Activated naive CD4-positive, alpha-beta T cell treated with anti-CD3 and anti-CD28 coated beads for 36 hours (primary cell): ENCODE results near the gene DOCK4. TPM values are rescaled to one million over a fixed set of nuclear protein-coding genes. Genes with fewer than 3 reads are reported as not detected.
"Not testable (repeated sequence)": the region's sequence is repeated elsewhere in the genome, so short reads cannot be mapped to it uniquely, and the experiment has no call there.

ENCODE experiments used
- CTCF ChIA-PET: fragments of 350-600 bp; sonication (Branson Sonifier 250); formaldehyde crosslinking; loops from one replicate; lab custom pipeline; 2021; ENCODE audit warnings: antibody characterized with exemption; lab: Charles Lee
- DNase-seq: peaks from one replicate; pipeline ENCODE4 v3.0.0-alpha.2; 2020
- H3K27ac Mint-ChIP-seq: one replicate; pipeline ENCODE4 v1.8.0; 2021; ENCODE audit warnings: mild to moderate bottlenecking, mixed read lengths
- H3K27me3 Mint-ChIP-seq: one replicate; pipeline ENCODE4 v1.8.0; 2021; ENCODE audit warnings: low read depth, mixed read lengths
- H3K36me3 Mint-ChIP-seq: one replicate; pipeline ENCODE4 v1.8.0; 2021; ENCODE audit warnings: low read depth, mixed read lengths
- H3K4me1 Mint-ChIP-seq: one replicate; pipeline ENCODE4 v1.8.0; 2021; ENCODE audit warnings: low read depth, mixed read lengths
- H3K4me3 Mint-ChIP-seq: one replicate; pipeline ENCODE4 v1.8.0; 2021; ENCODE audit warnings: mild to moderate bottlenecking, moderate library complexity, mixed read lengths
- H3K9me3 Mint-ChIP-seq: one replicate; pipeline ENCODE4 v1.8.0; 2021; ENCODE audit warnings: mixed read lengths
- intact Hi-C: fragments of 100-400 bp; cut with micrococcal nuclease; formaldehyde crosslinking; loops from one replicate; pipeline ENCODE4 v1.15.1; 2023
- total RNA-seq, 2 experiments: library from RNA; stranded (reverse); gene quantifications; one replicate each; pipeline ENCODE4 v1.2.3, GENCODE V29; 2021

DOCK4 gene
- total RNA-seq, 2 experiments from 2014 or later = 0.43 to 0.62 TPM

DNA sequence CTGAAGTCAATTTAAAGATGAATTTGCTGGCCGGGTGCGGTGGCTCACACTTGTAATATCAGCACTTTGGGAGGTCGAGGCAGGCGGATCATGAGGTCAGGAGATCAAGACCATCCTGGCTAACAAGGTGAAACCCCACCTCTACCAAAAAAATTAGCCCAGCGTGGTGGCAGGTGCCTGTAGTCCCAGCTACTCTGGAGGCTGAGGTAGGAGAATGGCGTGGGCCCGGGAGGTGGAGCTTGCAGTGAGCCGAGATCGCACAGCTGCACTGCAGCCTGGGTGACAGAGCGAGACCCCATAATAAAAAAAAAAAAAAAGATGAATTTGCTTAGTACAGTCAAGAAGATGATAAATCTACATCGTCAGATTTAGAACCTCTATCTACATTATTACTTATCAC lies 288.8 kb downstream of the DOCK4 start:
- H3K36me3 Mint-ChIP-seq, DNase-seq, intact Hi-C loops, H3K27ac Mint-ChIP-seq, H3K9me3 Mint-ChIP-seq, H3K4me3 Mint-ChIP-seq, H3K27me3 Mint-ChIP-seq, H3K4me1 Mint-ChIP-seq: not testable (repeated sequence)
- CTCF ChIA-PET = interaction anchor here (0.6 kb wide), 1 partner anchor 764 kb away, joined by 4 read pairs; no protein-coding TSS in a partner anchor

DNA sequence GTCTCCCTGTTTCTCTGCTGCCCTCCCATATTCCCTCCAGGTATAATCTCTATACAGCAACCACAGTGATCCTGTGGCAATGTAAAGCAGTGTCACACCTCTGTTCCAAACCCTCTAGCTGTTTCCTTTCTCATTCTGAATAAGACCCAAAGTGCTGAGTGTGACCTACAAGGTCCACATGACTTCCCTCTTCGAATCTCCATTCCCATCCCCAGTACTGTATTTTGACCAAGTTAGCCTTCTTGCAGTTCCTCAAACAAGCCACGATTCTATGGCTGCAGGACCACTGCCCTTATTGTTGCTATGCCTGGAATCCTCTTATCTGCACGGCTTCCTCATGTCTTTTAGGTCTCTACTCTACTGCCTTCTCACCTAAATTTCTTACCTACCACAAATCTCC lies 291.9 kb downstream of the DOCK4 start:
- DNase-seq = no peak
- Mint-ChIP-seq H3K27ac (no peak overlapping the region), H3K4me1 (no peaks in the 10 kb centered on the region), H3K36me3 (no peaks in the 10 kb centered on the region), H3K27me3 (peaks cover 7% of the 10 kb centered on the region), H3K9me3 (no peaks in the 10 kb centered on the region), H3K4me3 (no peak overlapping the region)
- intact Hi-C loops = no loop called here
- CTCF ChIA-PET = no interaction called here

DNA sequence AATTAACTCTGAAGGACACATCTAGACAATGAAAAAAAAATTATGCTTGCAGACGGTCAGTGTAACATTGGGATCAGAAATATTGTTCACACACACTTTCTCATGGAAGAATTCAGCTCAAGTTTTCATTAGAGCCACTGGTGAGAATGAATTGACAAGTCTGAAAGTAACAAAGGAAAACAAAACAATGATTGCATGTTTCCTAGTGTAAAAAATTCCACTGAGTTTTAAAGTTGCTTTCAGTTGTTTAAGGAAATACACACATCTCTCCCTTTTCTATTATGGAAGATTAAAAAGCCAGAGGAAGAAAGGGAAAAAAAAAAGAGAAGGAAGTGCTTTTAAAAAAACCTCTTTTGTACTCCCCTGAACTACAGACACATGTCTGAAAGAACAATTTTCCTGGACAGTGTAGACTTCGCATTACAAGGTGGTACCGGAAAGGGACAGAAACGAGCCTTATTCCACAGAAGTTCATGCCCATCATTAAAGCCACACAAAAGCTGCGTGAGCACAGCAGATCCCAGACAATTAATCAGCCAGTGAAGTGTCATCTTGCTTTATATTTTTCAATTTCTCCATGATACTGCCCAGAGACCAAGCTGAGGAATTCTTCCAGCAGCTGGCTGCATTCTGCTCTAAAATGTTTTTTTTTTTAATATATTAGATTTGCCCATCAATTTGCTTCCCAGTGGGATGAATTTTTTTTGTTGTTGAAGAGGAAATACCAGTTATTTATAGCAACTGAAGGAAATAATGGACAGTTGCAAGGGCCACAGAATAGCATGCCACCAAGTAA lies 294.8 kb downstream of the DOCK4 start:
- intact Hi-C loops = no loop called here
- peaks cover 5% of the 10 kb centered on the region for H3K27me3 Mint-ChIP-seq
- no peak overlapping the region for H3K27ac Mint-ChIP-seq
- CTCF ChIA-PET = no interaction called here
- no peak for DNase-seq
- no peaks in the 10 kb centered on the region for H3K4me1 Mint-ChIP-seq
- H3K36me3 Mint-ChIP-seq = no peaks in the 10 kb centered on the region
- H3K4me3 Mint-ChIP-seq = no peak overlapping the region
- H3K9me3 Mint-ChIP-seq = no peaks in the 10 kb centered on the region

DNA sequence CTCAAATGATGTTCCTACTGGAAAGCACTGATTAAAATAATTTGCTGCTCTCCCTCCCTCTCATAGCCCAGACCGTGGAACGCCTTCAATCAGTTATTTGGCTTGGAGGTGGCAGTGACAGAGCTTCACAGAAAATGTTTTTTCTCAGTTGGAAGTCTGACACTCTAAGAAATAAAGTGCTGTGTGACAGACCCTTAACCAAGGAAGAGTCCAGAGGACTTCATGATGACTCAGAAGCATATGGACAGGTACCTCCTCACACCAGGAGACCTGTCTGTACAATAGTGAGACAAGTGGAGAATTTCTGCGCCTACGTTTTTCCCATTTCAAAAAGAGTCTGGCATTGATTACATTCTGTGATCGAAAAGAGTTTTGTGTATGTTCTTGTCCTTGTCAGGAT lies 295.5 kb downstream of the DOCK4 start:
- CTCF ChIA-PET = no interaction called here
- intact Hi-C loops = no loop called here
- Mint-ChIP-seq H3K27ac (no peak overlapping the region), H3K4me1 (no peaks in the 10 kb centered on the region), H3K27me3 (peaks cover under 1% of the 10 kb centered on the region), H3K4me3 (no peak overlapping the region), H3K9me3 (no peaks in the 10 kb centered on the region), H3K36me3 (no peaks in the 10 kb centered on the region)
- no peak for DNase-seq

DNA sequence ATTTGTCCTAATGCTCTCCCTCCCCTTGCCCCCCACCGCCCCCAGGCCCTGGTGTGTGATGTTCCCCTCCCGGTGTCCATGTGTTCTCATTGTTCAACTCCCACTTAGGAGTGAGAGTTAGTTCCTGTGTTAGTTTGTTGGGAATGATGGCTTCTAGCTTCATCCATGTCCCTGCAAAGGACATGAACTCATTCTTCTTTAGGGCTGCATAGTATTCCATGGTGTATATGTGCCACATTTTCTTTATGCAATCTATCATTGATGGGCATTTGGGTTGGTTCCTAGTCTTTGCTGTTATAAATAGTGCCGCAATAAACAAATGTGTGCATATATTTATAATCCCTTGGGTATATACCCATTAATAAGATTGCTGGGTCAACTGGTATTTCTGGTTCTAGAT lies 297.5 kb downstream of the DOCK4 start:
- H3K4me1 Mint-ChIP-seq, CTCF ChIA-PET, H3K27ac Mint-ChIP-seq, H3K4me3 Mint-ChIP-seq, H3K9me3 Mint-ChIP-seq, H3K27me3 Mint-ChIP-seq, H3K36me3 Mint-ChIP-seq, intact Hi-C loops, DNase-seq: not testable (repeated sequence)

DNA sequence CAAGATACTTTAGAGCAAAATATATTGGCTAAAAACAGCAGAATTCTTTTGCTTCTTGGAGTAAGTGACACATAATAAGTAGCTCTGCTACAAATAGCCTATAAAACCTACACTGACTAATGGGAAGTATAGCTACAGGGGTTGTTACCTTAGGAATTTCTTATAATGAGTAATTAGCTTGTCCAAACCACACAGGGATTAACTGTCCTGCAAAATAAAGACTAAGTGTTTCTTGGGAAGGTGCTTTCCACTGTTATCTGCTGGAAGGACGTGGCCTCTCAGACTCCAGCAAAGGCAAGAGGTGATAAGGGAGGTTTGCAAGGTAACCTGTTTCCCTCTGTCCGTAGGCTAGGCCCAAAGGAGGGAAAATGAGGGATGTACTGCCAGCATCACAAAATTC lies 302.4 kb downstream of the DOCK4 start:
- no peak overlapping the region for H3K4me3 Mint-ChIP-seq

DNA sequence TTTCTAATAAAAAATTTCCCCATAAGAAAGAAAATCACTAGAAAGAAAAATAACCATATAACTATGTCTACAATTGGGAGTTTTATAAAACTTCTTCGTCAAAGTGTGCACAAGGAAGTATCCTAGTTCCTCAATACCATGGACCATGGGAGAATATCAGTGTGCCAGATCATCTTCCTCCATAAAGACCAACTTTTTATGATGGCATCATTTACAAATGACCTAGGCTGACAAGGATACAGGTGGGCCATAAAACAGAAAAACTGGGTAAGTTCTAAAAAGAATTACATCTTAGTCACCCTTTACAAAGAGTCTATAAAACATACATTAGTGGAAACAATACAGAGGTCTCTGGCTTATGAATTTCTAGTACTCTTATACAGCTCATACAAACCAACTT lies 303.2 kb downstream of the DOCK4 start:
- no peaks in the 10 kb centered on the region for H3K36me3 Mint-ChIP-seq
- H3K27me3 Mint-ChIP-seq = peaks cover 3% of the 10 kb centered on the region
- intact Hi-C loops = no loop called here
- H3K27ac Mint-ChIP-seq = no peak overlapping the region
- no peaks in the 10 kb centered on the region for H3K9me3 Mint-ChIP-seq
- CTCF ChIA-PET = no interaction called here
- no peak overlapping the region for H3K4me3 Mint-ChIP-seq
- H3K4me1 Mint-ChIP-seq = no peaks in the 10 kb centered on the region
- no peak for DNase-seq

More for the DNA sequence above, 302.4 kb downstream of the DOCK4 start:
- intact Hi-C loops = no loop called here
- no peaks in the 10 kb centered on the region for H3K36me3 Mint-ChIP-seq
- H3K4me1 Mint-ChIP-seq = no peaks in the 10 kb centered on the region
- no peaks in the 10 kb centered on the region for H3K9me3 Mint-ChIP-seq
- H3K27me3 Mint-ChIP-seq = no peaks in the 10 kb centered on the region
- H3K27ac Mint-ChIP-seq = no peak overlapping the region
- DNase-seq = no peak
- CTCF ChIA-PET = no interaction called here

DNA sequence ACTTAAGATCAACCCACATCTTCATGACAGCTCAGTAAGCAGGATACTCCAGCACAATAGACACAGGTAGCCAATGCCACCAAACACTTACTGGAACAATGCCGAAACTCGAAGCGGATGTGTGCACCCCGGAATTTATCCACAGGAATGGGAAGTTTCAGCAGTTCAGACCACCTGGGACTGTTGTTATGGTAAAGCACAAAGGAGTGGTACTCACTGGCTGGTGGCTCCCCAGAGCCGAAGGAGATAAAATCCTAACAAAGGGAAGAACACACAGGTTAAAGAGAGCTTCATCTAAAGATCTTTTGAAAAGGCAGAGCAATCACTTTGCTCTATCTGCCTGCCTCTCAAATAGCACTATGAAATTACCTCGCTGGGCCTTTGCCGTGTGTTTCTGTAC lies 305.9 kb downstream of the DOCK4 start:
- intact Hi-C loops = no loop called here
- Mint-ChIP-seq H3K27me3 (peaks cover 3% of the 10 kb centered on the region), H3K4me3 (no peak overlapping the region), H3K36me3 (no peaks in the 10 kb centered on the region), H3K9me3 (no peaks in the 10 kb centered on the region), H3K4me1 (no peaks in the 10 kb centered on the region), H3K27ac (no peak overlapping the region)
- DNase-seq = no peak
- CTCF ChIA-PET = no interaction called here

DNA sequence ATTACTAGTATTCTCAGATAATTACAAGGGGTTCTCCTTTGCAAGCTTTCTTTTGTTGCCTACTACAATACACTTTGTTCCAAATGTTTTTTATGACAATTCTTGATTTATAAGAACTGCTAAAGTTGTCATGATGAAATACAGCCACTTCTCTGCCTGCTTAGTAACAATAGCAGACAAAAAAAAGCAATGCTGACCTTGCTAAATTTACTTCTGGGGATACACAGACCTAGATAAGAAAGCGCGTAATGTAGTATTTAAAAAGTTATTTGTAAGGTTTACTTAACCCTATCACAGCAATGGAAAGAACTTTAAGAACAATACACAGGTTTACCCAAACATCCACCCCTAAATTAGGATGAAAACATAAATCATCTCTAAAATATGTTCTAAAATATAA lies 311.1 kb downstream of the DOCK4 start:
- H3K27me3 Mint-ChIP-seq = peaks cover 3% of the 10 kb centered on the region
- no peaks in the 10 kb centered on the region for H3K36me3 Mint-ChIP-seq
- CTCF ChIA-PET = no interaction called here
- H3K4me3 Mint-ChIP-seq = no peak overlapping the region
- no peaks in the 10 kb centered on the region for H3K9me3 Mint-ChIP-seq
- no peak overlapping the region for H3K27ac Mint-ChIP-seq
- no peak for DNase-seq
- no peaks in the 10 kb centered on the region for H3K4me1 Mint-ChIP-seq
- intact Hi-C loops = no loop called here

DNA sequence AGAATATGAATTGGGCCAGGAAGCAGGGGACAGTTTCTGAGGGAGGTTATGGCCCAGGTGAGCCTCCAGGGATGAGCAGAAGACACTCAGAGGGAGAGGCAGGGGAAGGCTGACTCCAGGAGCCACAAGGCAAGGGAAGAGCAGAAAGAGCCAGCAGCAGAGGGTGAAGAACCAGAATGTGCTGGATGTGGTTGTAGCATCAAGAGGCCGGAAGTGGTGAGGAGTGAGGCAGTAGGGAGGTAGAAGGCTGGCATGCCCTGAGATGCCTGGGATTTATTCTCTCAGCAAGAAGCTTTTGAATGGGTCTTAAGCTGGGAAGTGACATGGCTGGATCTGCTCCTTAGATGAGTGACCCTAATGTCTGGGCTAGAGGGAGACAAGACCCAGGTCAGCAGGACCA lies 311.7 kb downstream of the DOCK4 start:
- no peak for DNase-seq
- CTCF ChIA-PET = no interaction called here
- H3K9me3 Mint-ChIP-seq = no peaks in the 10 kb centered on the region
- no peak overlapping the region for H3K4me3 Mint-ChIP-seq
- no peaks in the 10 kb centered on the region for H3K4me1 Mint-ChIP-seq
- H3K27me3 Mint-ChIP-seq = peaks cover 3% of the 10 kb centered on the region
- H3K36me3 Mint-ChIP-seq = no peaks in the 10 kb centered on the region
- H3K27ac Mint-ChIP-seq = no peak overlapping the region
- intact Hi-C loops = no loop called here

DNA sequence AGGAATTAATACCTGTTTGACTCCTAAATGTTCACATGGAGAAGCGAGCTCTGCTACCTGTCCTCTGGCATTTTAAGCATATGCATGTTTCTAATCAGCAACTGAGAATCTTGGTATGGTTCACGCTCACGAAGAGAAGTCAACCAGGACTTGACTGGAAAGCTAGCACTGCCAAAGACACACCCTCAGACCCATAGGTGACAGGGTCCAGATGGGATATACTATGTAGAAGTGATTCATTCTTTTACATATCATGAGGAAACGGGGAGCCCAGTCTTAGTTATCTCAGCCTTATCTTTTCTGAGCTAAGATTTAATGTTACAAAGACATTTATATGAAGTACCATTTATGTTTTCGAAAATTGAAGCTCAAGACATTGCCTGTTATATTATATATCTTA lies 313.0 kb downstream of the DOCK4 start:
- intact Hi-C loops = no loop called here
- H3K36me3 Mint-ChIP-seq = no peaks in the 10 kb centered on the region
- peaks cover 3% of the 10 kb centered on the region for H3K27me3 Mint-ChIP-seq
- no peaks in the 10 kb centered on the region for H3K4me1 Mint-ChIP-seq
- no peaks in the 10 kb centered on the region for H3K9me3 Mint-ChIP-seq
- DNase-seq = no peak
- no peak overlapping the region for H3K4me3 Mint-ChIP-seq
- no peak overlapping the region for H3K27ac Mint-ChIP-seq
- CTCF ChIA-PET = no interaction called here

DNA sequence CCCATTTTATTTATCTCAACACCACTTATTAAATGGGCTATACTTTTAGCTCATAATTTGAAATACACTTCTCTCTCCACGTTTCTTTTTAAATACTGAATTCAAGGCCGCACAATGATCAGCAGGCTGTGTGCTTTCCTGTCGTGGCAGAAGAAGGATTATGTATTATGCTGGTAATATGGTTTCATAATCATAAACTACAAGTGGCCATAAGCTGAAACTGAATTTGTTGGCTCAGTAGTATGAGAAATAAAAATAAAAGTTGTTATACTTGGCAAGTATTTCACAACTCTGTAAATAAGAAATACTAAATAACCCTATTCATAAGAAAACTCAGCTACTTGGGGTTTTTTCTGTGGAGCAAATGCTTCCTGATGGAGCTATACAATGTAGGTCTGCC lies 313.6 kb downstream of the DOCK4 start:
- intact Hi-C loops = no loop called here
- Mint-ChIP-seq H3K9me3 (no peaks in the 10 kb centered on the region), H3K4me3 (no peak overlapping the region), H3K27ac (no peak overlapping the region), H3K4me1 (no peaks in the 10 kb centered on the region), H3K27me3 (no peaks in the 10 kb centered on the region), H3K36me3 (no peaks in the 10 kb centered on the region)
- CTCF ChIA-PET = no interaction called here
- no peak for DNase-seq

DNA sequence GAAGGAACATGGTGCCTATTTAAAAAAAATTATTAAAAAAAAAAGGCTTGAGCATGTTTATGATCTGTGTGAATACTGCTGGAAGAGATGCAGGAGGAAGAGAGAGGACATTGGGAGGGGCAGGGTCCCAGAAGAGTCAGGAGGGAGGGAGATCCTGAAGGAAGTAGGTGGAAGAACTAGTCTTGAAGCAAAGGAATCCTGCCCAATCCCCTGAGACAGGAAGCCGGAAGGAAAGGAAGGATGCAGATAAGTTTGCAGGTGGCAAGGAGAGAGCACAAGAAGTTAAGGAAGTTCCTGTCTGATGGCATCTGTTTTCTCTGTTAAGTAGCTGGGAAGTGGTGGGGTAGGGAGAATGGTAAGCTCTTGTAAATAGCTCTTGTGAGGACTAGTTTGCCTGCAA lies 318.5 kb downstream of the DOCK4 start:
- H3K27ac Mint-ChIP-seq = no peak overlapping the region

More for the DNA sequence above, 318.5 kb downstream of the DOCK4 start:
- CTCF ChIA-PET = no interaction called here
- no peak overlapping the region for H3K4me3 Mint-ChIP-seq
- H3K36me3 Mint-ChIP-seq = no peaks in the 10 kb centered on the region
- DNase-seq = no peak
- H3K9me3 Mint-ChIP-seq = no peaks in the 10 kb centered on the region
- intact Hi-C loops = no loop called here
- H3K27me3 Mint-ChIP-seq = peaks cover 8% of the 10 kb centered on the region
- no peaks in the 10 kb centered on the region for H3K4me1 Mint-ChIP-seq
